Kidney capillary endothelial cell (primary cell): ENCODE measurements around the gene TMEM121B.
"Not testable (repeated sequence)": the region's sequence is repeated elsewhere in the genome, so short reads cannot be mapped to it uniquely, and the experiment has no call there.

ENCODE experiments used
- DNase-seq: peaks from one replicate; pipeline ENCODE4 v3.0.0-alpha.2; 2018; ENCODE audit warnings: low spot score

TMEM121B gene

DNA sequence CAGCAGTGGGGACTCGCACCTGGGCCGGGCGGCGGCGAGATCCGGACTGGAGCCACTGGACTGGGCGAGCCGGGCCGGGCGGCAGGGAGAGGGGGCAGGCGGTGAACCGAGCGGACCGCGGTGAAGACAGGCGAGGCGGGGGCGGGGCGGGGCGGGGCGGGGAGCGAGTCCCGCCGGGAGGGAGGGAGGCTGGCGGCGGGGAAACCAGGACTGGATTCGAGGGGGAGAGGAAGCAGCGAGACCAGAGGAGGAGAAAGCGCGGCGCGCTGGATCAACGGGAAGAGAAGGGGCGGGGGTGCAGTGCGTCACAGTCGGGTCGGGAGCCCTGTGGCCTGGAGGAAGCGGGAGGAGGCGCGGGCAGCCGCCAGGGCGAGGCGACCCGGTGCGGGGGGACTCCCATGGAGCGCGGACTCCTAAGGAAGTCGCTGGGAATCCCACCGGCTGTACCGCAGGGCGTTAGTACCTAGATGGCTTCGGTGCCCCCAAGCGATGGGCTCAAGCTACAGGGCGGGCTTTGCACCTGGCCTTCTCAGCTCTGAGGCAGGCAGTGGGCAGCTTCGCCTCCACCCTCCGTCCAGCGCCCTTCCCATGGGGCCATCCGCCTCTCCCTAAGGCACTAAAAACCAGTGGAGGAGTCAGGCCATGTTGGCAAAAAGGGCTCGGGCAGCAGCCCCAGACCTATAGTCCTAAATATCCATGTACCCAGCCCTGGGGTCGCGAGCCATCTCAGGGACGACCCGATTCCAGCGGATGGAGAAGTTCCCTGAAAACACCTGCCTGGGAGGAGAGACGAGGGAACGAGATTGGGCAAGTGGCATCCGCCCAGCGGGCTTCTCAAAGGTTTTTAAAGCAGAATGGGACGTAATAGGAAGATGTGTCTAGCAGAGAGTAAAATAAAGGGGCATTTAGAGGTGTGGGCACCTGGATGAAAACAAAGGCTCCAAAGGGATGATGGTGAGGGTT is at the start of gene TMEM121B:
TSS of gene TMEM121B (minus strand) at position 128 of the 963 bp plus-strand sequence. CDS start 233 bp downstream, outside the sequence.
- peak; percentile 63 for DNase-seq

DNA sequence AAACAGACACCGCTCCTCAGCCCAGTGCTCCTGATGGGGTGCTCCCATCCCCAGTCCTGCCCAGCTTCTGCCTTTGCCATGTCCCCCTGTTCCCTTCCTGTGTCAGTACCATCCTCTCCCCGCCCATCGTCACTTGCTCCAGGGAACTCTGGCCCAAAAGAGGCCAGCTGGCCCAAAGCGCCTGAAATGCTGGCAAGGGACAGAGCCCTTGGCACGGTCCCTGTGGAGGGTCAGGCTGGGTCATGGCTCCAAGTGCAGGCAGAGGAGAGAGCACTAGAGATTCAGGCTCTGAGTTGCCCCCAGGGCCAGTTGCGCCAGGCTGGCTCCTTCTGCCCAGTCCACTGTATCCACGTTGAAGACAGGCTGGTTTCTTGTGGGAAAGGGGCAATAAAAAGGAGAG is 46.3 kb upstream of the TMEM121B start:
- DNase-seq: no peak

DNA sequence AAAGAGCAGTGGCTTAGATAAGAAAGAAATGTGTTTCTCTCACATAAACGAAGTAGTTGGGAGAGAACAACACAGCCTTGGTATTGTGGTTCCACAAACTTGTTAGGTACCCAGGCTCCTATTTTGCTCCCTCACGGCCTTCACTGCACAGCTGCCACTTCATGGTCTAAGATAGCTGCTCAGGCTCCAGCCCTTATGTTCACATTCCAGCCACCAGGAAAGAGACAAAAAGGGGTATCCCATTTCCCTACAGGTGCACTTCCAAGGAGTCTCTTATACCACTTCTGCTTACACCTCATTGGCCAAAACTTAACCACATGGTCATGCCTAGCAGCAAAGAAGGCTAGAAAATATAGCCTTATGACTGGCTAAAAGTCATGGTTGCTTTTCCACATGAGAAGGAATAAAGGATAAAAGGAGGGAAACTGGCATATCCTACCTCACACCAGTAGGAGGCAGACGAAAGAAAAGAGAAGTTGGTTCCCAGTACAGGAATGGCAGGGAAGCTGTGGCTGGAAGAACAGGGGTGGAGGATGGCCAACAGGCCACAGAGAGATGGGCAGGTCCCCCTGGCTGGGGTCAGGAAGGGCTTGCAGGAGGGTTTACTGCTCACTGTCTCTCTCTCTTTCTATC is 43.3 kb upstream of the TMEM121B start:
- DNase-seq: no peak

DNA sequence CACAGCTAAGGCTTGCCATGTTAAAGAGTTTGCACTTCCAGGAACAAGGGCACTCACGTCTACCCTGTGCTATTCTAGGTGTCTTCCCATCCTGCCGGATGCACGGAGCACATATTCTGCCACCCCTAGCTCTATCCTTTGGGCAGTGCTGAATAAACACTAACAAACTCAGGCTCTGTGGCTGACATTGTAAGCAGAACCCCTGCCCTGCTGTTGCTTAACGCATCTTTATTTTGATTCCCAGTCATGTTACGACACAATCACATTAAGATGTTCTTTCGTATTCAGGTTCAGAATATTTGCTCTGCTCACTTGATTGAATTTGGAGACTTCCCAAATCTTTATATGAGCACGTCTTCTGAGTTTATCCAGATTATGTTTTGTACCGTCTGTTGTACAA is 41.6 kb upstream of the TMEM121B start:
- no peak for DNase-seq

DNA sequence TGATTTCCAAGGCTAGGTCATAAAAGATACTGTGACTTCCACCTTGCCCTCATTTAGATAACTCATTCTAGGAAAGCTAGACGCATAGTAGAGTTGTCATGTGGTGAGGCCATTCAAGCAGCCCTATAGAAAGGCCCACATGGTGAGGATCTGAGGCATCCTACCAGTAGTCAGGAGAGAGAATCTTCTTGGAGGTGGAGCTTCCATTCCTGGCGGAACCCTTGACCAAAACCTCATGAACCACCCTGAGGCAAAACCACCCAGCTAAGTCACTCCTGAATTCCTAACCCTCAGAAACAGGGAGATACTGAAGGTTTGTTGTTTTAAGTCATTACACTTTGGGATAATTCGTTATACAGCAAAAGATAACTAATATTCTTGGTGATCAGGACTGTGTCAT is 40.8 kb upstream of the TMEM121B start:
- DNase-seq: no peak

DNA sequence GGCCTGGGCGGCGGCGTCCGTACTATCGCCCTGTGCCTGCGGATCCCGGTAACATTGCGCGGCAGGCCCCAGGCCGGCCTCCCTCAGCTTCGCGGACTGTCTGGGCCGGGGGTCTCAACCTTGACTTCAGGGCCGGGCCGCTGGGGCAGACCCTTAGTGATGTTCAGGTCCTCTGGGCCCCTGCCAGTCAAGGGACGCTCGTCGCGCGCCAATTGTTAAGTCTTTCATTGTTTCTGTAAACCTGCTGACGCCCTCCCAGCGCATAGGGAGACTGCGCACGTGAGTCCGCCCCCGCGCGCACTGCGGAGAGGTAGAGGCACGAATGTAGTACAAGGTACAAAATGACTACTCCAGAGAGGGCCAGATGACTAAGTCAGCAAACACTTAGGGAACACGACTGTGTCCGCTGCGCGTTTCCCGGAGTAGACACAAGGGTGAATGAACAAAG is 38.4 kb upstream of the TMEM121B start:
- peak; percentile 38 for DNase-seq

DNA sequence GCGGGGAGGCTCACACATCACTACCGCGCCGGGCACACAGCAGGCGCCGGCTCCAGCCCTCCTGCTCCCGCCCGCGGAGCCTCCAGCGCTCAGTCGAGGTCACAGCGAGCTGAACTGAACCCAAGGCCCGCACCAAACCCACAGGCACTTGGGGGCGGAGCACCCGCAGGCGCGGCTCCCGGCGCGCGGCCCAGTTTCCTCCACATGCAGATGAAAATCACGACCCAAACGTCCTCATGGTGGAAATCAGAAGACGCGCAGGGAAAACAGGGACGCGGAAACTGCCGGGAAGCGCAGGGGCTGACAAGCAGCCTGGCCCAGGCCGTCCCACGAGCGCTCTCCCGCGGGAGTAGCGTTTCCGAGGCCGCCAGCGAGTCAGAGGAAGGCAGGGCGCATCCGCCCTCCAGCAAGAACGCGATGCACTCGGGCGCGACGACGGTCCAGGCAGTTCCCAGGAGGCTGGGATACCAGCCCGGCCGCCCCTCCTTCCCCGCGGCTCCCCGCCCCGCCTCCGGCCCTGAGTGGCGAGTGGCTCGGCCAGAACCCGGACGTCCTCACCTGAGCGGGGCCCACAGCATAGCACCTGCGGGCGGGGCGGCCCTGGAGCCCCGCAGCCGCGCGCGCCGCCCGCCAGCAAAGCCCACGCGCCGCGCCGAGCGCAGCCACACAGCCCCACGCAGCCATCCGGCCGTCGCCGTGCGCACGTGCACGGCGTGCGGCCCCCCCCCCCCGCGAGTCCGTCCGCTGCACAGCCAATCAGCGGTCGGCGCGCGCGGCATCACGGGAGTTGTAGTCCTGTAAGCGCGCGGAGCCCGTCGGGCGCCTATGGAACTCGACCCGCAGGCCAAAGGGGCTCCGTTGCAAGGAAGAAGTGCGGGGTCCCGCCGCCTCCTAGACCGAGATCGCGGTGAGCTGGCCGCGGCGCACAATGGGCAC is 37.7 kb upstream of the TMEM121B start, which contains the start of gene HDHD5:
TSS of gene HDHD5 (minus strand) at position 710 of the 936 bp plus-strand sequence. CDS start at position 684, 26 bp downstream.
- DNase-seq: peak; percentile 73

DNA sequence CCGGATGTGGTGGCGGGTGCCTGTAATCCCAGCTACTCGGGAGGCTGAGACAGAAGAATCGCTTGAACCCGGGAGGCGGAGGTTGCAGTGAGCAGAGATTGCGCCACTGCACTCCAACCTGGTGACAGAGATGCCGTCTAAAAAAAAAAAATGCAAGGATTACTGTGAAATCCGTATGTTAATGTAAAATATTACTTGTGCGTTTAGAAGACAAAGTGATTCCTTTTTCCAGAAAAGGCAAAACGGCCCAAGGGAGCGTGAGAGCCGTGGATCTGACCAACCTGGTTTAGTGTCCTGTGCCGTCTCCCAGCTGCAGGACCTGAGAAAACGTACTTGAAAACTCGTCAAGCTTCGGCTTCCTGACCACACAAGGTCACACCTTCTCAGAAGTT is 37.0 kb upstream of the TMEM121B start:
- no peak for DNase-seq

DNA sequence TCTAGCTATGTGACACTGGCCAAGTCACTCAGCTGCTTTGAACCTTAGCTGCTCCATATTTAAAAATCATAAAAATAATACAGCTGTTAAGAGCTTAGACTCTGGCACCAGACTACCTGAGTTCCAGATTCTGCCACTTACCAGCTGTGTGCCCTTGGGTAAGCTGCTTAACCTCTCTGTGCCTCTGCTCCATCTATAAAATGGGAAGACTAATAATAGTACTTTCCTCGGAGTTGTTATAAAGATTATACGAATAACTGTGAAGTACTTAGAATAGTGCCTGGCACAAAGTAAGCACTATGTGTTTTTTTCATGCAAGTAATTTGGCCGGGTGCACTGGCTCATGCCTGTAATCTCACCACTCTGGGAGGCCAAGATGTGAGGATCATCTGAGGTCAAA is 36.6 kb upstream of the TMEM121B start:
- DNase-seq: no peak

DNA sequence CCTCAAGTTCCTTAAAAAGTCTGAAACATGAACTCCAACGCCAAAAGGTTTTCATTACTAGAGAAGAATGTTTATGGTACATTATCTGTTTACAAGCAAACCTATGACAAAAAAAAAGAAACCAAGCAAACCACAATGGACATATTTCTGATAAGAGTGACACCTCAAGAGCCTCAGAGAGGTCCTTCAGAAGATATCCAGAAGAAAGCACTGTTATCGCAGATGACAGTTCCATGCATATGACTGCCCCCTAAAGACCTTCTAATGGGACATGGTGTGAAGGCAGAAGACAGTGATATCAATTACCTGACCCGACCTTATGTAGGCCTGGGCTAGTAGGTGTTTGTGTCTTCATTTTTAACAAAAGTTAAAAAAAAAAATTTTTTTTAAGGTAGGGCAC is 34.8 kb upstream of the TMEM121B start:
- DNase-seq: no peak

DNA sequence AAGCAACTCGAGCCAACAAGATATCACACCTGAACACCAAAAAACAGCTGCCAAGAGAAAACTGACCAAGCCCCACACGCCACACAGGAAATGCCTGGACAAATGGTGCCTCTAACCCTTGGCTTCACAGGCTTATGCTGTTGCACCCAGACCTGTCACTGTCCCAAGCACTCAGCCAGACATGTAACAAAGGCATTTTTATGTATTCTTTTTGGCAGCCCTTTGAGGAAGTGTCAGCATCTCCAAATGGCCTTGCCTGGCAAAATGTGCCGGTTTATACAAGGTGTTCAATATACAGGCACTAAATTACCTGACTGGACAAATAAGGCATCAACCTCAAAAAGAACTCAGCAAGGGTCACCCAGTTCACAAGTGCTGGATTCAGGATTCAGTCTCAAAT is 31.8 kb upstream of the TMEM121B start:
- no peak for DNase-seq

DNA sequence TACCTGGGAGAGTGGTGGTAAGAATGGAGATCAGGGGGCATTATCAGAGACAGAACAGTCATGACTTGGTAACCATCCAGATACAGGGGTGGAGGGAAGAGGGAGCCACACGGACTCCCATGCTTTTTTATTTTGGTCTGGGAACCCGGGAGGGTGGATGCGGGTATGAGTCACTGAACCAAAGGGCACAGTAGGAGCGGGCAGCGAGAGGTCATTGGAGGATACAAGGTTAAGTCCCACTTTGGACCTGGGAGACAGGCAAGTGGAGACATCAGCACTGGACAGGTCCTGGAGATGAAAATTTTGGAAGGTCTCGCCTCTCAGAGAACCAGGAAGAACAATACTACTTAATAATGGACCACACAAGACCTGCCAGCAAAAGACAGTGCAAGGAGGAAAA is 31.2 kb upstream of the TMEM121B start:
- no peak for DNase-seq

DNA sequence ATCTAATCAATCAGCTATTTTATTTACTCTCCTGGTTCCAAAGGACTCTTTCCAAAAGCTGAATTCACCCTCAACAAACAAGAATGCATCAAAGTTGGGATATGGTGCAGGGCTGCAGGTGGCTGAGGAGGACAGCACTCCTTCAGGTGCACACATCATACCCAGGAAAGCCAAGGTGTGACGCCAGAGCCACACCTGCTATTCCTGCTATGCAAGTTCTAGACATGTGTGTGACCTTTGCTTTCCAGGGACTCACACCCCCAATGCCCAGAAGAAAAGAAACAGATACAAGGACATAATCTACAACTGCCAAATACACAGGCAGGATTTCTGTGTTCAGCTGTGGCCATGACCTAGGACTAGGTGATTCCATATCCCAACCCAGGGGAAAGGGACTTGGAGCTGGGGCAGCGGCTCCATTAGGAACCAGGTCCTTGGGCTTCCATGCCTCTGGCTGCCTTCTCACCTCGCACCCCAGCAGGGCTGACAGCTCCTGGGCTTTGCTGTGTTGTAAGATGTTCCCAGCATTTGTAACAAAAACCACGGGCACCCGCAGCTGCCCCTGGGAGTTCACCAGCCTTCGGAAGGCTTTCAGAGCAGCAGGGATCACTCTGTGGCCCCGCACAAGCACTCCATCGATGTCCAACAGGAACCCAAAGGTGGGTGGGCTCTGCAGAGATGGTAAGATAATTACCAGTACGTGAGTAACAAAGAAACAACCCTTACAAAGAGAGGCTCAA is 28.1 kb upstream of the TMEM121B start:
- DNase-seq: no peak

DNA sequence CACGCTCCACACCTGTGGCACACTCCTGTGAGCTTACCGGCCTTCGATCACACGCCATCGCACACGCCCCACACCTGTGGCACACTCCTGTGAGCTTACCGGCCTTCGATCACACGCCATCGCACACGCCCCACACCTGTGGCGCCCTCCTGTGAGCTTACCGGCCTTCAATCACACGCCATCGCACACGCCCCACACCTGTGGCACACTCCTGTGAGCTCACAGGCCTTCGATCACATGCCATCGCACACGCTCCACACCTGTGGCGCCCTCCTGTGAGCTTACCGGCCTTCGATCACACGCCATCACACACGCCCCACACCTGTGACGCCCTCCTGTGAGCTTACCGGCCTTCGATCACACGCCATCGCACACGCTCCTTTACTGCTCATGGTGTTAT is 26.3 kb upstream of the TMEM121B start:
- DNase-seq: not testable (repeated sequence)

DNA sequence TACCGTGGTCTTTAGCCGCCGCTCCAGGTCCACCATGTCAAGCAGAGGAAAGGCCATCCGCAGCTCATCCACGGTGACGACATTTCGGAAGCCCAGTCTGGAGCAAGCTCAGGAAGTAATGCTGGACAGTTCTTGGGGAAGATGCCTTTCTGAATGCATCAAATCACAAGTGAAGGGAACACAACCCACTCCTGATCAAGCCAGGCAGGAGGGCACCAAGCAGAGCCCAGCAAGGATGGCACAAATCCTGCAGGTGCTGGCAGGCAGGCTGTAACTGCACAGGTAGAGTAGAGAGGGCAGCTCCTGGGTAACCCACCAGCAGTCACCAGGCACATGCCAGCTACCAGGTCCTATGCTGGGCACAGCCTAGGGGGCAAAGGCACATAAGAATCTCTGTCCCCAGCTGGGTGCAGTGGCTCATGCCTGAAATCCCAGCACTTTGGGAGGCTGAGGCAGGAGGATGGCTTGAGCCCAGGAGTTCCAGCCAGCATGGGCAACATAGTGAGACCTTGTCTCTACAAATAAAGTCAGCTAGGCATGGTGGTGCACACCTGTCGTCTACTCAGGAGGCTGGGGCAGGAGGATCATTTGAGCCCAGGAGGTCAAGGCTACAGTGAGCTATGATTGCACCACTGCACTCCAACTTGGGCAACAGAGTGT is 24.0 kb upstream of the TMEM121B start:
- DNase-seq: no peak

DNA sequence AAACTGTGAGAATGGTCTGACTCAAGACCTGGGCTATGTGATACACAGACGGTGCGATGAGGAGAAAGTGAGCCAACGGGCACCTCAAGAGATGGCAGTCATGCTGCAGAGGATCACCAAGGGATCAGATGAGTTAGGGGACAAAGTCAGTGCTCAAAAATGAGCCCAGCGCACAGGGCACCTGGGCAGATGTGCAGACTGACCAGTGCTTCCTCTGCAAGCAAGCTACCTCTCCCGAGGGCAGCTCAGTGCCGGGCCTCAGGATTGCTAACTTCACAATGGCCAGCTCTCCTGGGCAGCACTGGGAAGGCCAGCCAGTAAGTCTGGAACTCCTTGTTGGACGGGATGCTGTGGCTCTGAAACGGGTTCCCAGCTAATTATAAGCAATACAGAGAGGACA is 22.7 kb upstream of the TMEM121B start:
- no peak for DNase-seq

DNA sequence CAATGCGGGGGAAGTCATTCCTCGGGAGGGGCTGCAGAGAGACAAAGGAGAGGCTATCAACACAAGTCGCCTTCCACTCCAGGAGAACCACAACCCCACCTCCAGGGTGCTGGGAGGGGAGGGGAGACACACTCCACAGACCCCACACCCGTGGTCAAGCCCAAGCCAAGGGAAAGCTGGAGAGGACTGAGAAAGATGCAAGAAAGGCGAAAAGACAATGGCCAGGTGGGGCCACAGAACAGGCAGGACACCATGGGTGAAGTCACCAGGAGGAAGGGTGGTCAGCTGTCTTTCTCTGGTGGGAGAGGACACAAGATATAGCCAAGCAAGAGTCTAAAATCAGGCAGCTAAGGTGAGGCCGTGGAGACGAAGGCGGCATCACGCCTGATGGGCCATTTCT is 21.9 kb upstream of the TMEM121B start:
- no peak for DNase-seq

DNA sequence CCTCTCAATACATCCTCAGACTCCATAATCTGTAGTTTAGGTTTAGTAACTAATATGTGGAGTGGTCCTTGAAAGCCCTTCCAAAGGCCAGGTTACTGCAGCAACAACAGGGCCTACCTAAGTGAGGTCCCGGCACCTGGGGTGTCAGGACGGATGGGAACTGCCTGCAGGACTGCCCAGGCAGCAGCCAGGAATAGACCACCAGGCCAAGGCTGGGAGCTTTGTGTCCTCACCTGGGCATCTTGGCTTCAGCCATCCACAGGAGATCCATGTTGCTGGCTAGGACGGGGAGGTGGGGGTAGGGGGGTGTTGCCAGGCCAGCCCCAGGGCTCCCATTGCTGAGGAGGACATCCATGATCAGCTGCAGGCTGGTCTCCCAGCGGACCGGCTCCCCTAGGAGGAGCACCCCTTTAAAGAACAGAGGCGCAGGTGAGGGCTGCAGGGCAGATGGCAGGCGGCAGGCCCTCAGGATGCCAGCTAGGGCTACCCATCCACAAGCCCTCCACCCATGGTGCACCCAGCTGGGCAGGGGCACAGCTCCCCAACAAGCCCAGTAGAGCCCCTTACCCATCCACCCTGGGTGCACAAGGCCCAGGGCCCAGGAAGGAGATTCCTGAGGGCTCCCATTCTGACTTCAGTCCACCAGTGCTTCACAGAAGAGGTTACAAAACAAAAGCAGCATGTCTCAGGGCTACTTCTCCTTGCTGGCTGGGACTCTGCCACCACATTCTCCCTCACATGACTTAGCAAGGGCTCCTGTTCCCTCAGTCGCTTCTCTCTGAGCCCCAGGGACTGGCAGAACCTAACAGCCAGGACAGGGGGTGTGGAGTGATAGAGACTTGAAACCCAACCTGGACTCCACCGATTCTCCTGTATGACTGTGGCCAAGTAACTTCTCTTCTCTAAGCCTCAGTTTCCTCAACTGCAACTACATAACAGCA is 19.9 kb upstream of the TMEM121B start:
- DNase-seq: no peak

DNA sequence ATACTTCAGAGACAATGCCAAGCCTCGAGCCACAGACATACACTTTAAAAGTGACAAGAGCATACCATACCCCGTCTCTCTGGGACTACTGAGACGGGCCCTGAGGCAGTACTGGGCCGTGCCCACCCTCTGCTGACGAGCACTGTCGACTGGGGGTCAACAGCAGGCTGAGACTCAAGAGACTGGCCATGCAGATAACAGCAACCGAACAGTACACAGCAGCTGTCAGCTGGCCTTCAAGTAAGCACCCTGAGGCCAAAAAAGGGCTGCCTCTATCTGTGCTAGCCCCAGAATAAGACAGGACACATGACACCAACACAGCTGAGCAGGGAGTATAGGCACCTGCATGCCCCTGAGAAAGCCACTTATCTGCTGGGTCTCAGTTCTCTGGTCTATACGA is 18.9 kb upstream of the TMEM121B start:
- no peak for DNase-seq

DNA sequence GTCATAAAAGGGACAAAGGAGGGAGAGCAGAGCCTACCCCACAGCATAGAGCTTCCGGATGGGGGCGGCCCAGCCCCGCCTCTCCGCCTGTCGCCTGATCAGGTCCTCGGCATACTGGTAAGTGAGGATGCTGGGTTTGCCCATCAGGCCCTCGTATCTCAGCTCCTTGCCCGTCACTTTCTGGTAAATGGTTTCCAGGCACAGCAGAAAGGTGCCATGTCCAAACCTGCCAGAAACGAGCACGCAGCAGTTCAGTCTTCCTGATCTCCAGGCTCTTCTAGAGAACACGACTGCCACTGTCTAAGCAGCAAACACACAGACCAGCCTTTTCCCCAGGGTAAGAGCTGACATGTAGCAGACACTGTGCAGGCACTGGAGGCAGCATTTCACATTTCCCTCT is 17.4 kb upstream of the TMEM121B start:
- DNase-seq: no peak
